HEK293 (cell line): ENCODE measurements around the gene ZNF319.
"Not testable (repeated sequence)": the region's sequence is repeated elsewhere in the genome, so short reads cannot be mapped to it uniquely, and the experiment has no call there.

Experiments used
- CTCF ChIP-seq: fragments of 450-650 bp; formaldehyde crosslinking; IDR thresholded peaks from 2 replicates; pipeline ENCODE4 v1.5.1; 2016; ENCODE audit warnings: missing biosample characterization, missing genetic modification characterization
- SETDB1 ChIP-seq: IDR thresholded peaks from one replicate; pipeline ENCODE4 v1.6.1; 2017; ENCODE audit warnings: mild to moderate bottlenecking, low read length, moderate library complexity, mixed read lengths; ENCODE audit not compliant: insufficient read length
- TSHZ1 ChIP-seq: fragments of 450-650 bp; formaldehyde crosslinking; IDR thresholded peaks from 2 replicates; pipeline ENCODE4 v1.5.1; 2016; ENCODE audit warnings: missing biosample characterization, missing genetic modification characterization, borderline replicate concordance
- ZBTB1 ChIP-seq: fragments of 450-650 bp; formaldehyde crosslinking; IDR thresholded peaks from 2 replicates; pipeline ENCODE4 v1.5.1; 2016; ENCODE audit warnings: missing biosample characterization, missing genetic modification characterization
- ZBTB21 ChIP-seq: fragments of 450-650 bp; formaldehyde crosslinking; IDR thresholded peaks from 2 replicates; pipeline ENCODE4 v1.5.1; 2017; ENCODE audit warnings: missing biosample characterization, missing genetic modification characterization
- ZNF155 ChIP-seq: fragments of 450-650 bp; formaldehyde crosslinking; IDR thresholded peaks from 2 replicates; pipeline ENCODE4 v1.5.1; 2016; ENCODE audit warnings: missing biosample characterization, missing genetic modification characterization
- ZNF23 ChIP-seq: fragments of 450-650 bp; formaldehyde crosslinking; IDR thresholded peaks from 2 replicates; pipeline ENCODE4 v1.5.1; 2016; ENCODE audit warnings: missing biosample characterization, missing genetic modification characterization, borderline replicate concordance
- ZNF324 ChIP-seq: fragments of 450-650 bp; formaldehyde crosslinking; IDR thresholded peaks from 2 replicates; pipeline ENCODE4 v1.5.1; 2016; ENCODE audit warnings: missing biosample characterization, missing genetic modification characterization
- ZNF404 ChIP-seq: fragments of 450-650 bp; formaldehyde crosslinking; IDR thresholded peaks from 2 replicates; pipeline ENCODE4 v1.5.1; 2017; ENCODE audit warnings: missing biosample characterization, missing genetic modification characterization
- ZNF585B ChIP-seq: fragments of 450-650 bp; formaldehyde crosslinking; IDR thresholded peaks from 2 replicates; pipeline ENCODE4 v1.5.1; 2016; ENCODE audit warnings: missing biosample characterization, missing genetic modification characterization
- ZNF791 ChIP-seq: fragments of 450-650 bp; formaldehyde crosslinking; IDR thresholded peaks from 2 replicates; pipeline ENCODE4 v1.5.1; 2016; ENCODE audit warnings: missing biosample characterization, missing genetic modification characterization

- TF ChIP-seq TSHZ1; CTCF; ZNF585B (tag by site-specific recombination); ZNF404 (tag by site-specific recombination); ZBTB1 (tag by site-specific recombination); SETDB1; ZNF324 (tag by site-specific recombination); ZBTB21 (tag by site-specific recombination); ZNF155 (tag by site-specific recombination); ZNF791 (tag by site-specific recombination); ZNF23 (tag by site-specific recombination): not testable (repeated sequence)
Measured at GRCh38 chr16:57978070-57978465, 22.4 kb downstream of the ZNF319 start.
